Body of pancreas (tissue), 4 donors: Measurements from ENCODE around the gene POM121L2. TPM values are rescaled to one million over a fixed set of nuclear protein-coding genes. Genes with fewer than 3 reads are reported as not detected.

ENCODE experiments used
- ATAC-seq: fragments of 150-250 bp; one replicate; pipeline ENCODE4 v1.9.1; 2016
- DNase-seq, 4 donors: peaks; one replicate each; pipeline ENCODE4 v3.0.0-alpha.2; 2019
- H3K27ac ChIP-seq, 4 donors: fragments of 200-600 bp; sonication (generic); 1 replicate in 3 of 4; 2 replicates in 1 of 4; pipeline versions ENCODE4 v1.5.1 to v1.6.1; 2016 to 2019; ENCODE audit warnings: mild to moderate bottlenecking in 1 of 4, mixed read lengths in 1 of 4, moderate library complexity in 1 of 4
- H3K27me3 ChIP-seq, 2 donors: fragments of 200-600 bp; sonication (generic); one replicate each; pipeline ENCODE4 v1.6.0; 2016; ENCODE audit warnings: mild to moderate bottlenecking in 1 of 2
- H3K36me3 ChIP-seq, 2 donors: fragments of 200-600 bp; sonication (generic); replicated peaks in 1 of 2; 2 replicates each; pipeline ENCODE4 v1.5.1; 2016; ENCODE audit warnings: low read depth in 2 of 2; ENCODE audit not compliant: insufficient read depth in 1 of 2
- H3K4me1 ChIP-seq: fragments of 200-600 bp; sonication (generic); one replicate; pipeline ENCODE4 v1.6.0; 2016
- H3K4me3 ChIP-seq, 2 donors: fragments of 200-600 bp; sonication (generic); 1 replicate in 1 of 2; 2 replicates in 1 of 2; pipeline ENCODE4 v1.5.1; 2016 to 2019
- H3K9me3 ChIP-seq, 3 donors: fragments of 200-600 bp; sonication (generic); 1 replicate in 2 of 3; 2 replicates in 1 of 3; pipeline ENCODE4 v1.5.1; 2016
- POLR2A ChIP-seq, 3 donors: fragments of 450-650 bp; IDR thresholded peaks; one replicate each; pipeline ENCODE4 v1.6.1; 2016; ENCODE audit warnings: antibody characterized with exemption in 3 of 3, mild to moderate bottlenecking in 2 of 3
- WGBS, 2 donors: methylation state at CpG; one replicate each; pipeline ENCODE4 v1.1.5; 2017; 5-methylcytosine and 5-hydroxymethylcytosine counted together
- intact Hi-C: fragments of 100-400 bp; cut with DNase I; formaldehyde crosslinking; loops from one replicate; pipeline ENCODE4 v1.15.1; 2023
- total RNA-seq, 2 donors: library from RNA; depleted of rRNA; stranded (reverse); fragments of >200 nt; gene quantifications; one replicate each; pipeline ENCODE4 v1.1.0, GENCODE V29; 2016
- TF ChIP-seq, protein P1 (sequence below), 7 experiments: fragments of 450-650 bp in 4 of 7; fragments of 200-600 bp in 3 of 7; sonication (generic) in 3 of 7; IDR thresholded peaks; one replicate each; pipeline ENCODE4 v1.5.1; 2016 to 2019; ENCODE audit warnings: antibody characterized with exemption in 7 of 7

The POM121L2 gene
- total RNA-seq, 2 donors from 2014 or later = not detected

DNA sequence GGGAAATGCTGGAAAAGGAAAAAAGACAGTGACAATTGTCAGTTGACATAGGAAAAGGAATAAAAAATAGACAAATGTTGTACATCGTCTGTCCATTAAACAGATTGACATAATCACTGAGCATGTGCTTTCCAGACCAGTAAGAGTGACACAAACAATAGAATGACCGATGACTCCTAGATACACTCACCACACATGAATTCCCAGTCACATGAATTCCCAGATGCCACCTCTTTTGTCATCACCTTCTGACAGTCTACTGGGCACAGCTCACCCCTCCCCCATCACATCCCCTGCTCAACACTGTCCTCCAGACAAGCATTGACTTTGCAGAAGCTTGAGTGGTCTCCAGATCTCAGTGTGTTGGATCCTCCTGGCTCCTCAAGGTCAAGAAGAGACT, 25.9 kb downstream of the POM121L2 start:
- no peak for ATAC-seq
- intact Hi-C loops = no loop called here

DNA sequence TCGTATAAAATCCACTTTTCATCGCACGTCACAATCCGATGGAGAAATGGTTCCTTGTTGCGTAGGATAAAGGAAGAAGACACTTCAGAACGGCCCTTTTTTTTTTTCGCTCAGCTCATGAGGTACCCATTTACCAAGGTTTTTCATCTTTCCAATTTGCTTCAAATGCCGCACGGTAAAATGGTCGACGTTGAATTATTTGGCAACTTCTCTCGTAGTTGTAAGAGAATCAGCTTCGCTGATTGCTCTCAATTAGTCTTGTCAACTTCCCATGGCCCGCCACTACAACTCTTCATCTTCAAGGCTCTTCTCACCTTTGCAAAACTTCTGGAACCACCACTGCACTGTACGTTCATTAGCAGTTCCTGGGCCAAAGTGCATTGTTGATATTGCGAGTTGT, 28.8 kb downstream of the POM121L2 start:
- no peaks in the 10 kb centered on the region for H3K4me1 ChIP-seq
- H3K4me3 ChIP-seq = no peak overlapping the region
- ATAC-seq (no peak), DNase-seq (no peak)
- intact Hi-C loops = no loop called here
- TF ChIP-seq, protein P1, sequence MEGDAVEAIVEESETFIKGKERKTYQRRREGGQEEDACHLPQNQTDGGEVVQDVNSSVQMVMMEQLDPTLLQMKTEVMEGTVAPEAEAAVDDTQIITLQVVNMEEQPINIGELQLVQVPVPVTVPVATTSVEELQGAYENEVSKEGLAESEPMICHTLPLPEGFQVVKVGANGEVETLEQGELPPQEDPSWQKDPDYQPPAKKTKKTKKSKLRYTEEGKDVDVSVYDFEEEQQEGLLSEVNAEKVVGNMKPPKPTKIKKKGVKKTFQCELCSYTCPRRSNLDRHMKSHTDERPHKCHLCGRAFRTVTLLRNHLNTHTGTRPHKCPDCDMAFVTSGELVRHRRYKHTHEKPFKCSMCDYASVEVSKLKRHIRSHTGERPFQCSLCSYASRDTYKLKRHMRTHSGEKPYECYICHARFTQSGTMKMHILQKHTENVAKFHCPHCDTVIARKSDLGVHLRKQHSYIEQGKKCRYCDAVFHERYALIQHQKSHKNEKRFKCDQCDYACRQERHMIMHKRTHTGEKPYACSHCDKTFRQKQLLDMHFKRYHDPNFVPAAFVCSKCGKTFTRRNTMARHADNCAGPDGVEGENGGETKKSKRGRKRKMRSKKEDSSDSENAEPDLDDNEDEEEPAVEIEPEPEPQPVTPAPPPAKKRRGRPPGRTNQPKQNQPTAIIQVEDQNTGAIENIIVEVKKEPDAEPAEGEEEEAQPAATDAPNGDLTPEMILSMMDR (IDR thresholded peaks at IDR 0.05) = no peak
- TF ChIP-seq POLR2A (IDR thresholded peaks at IDR 0.05) = no peak
- WGBS, 2 donors = 9 to 20% methylated on average over 16 of the region's 16 CpGs
- H3K36me3 ChIP-seq = no peaks in the 10 kb centered on the region
- H3K27me3 ChIP-seq = peaks cover 0 to 21% of the 10 kb centered on the region in 2 donors
- peaks cover 0 to 15% (median 0%) of the 10 kb centered on the region in 3 donors for H3K9me3 ChIP-seq
- no peak overlapping the region for H3K27ac ChIP-seq

More for the DNA sequence above, 25.9 kb downstream of the POM121L2 start:
- WGBS, 2 donors = 71 to 86% methylated on average over 2 of the region's 2 CpGs
- no peak for DNase-seq
- Histone ChIP-seq H3K27ac (no peak overlapping the region), H3K27me3 (peaks cover 0 to 21% of the 10 kb centered on the region in 2 donors), H3K4me1 (no peaks in the 10 kb centered on the region), H3K9me3 (peaks cover 0 to 15% (median 0%) of the 10 kb centered on the region in 3 donors), H3K4me3 (no peak overlapping the region), H3K36me3 (no peaks in the 10 kb centered on the region)
- TF ChIP-seq, protein P1 (IDR thresholded peaks at IDR 0.05) = no peak
- TF ChIP-seq POLR2A (IDR thresholded peaks at IDR 0.05) = no peak

DNA sequence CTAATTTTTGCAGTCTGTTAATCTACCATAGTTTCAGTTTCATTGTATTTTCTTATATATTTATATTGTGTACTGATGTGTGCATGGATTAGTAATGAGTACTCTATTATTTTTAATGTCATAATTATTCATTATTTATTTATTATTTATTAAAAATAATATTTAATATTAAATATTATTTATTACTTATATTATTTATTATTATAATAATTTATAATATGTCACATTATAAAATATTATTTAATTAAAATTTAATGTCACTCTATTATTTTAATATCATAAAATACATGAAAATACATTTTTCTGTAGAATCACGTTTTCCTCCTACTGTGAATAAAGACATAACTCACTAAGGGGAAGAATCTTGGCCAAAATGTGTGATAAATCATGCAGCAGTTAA, 30.5 kb downstream of the POM121L2 start:
- ATAC-seq = no peak
- H3K27me3 ChIP-seq = peaks cover 0 to 12% of the 10 kb centered on the region in 2 donors
- no peak for DNase-seq
- 19 to 30% methylated on average over 1 of the region's 1 CpG for WGBS, 2 donors
- H3K27ac ChIP-seq = no peak overlapping the region
- intact Hi-C loops = no loop called here
- H3K36me3 ChIP-seq = no peaks in the 10 kb centered on the region
- no peak overlapping the region for H3K4me3 ChIP-seq
- TF ChIP-seq, protein P1 (IDR thresholded peaks at IDR 0.05) = no peak
- no peak for TF ChIP-seq POLR2A (IDR thresholded peaks at IDR 0.05)
- no peaks in the 10 kb centered on the region for H3K4me1 ChIP-seq
- peaks cover 0 to 15% (median 0%) of the 10 kb centered on the region in 3 donors for H3K9me3 ChIP-seq

DNA sequence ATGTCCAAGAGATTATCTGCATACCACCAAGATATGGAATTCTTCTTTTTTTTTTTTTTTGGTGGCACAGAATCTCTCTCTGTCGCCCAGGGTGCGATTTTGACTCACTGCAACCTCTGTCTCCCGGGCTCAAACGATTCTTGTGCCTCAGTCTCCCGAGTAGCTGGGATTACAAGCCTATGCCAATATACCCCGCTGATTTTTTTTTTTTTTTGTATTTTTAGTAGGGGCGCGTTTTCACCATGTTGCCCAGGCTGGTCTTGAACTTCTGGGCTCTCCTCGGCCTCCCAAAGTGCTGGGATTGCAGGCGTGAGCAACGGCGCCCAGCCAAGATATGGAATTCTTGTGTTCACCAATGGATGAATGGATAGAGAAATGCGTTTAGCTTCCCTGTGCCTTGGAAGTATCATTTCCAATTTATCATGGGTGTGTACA, 31.0 kb downstream of the POM121L2 start:
- WGBS, 2 donors = 8 to 9% methylated on average over 13 of the region's 13 CpGs
- intact Hi-C loops = no loop called here
- H3K27me3 ChIP-seq = peaks cover 0 to 12% of the 10 kb centered on the region in 2 donors
- H3K4me3 ChIP-seq = no peak overlapping the region
- TF ChIP-seq POLR2A (IDR thresholded peaks at IDR 0.05) = no peak
- TF ChIP-seq, protein P1 (IDR thresholded peaks at IDR 0.05) = no peak
- H3K4me1 ChIP-seq = no peaks in the 10 kb centered on the region
- no peak for ATAC-seq
- no peak for DNase-seq
- H3K9me3 ChIP-seq = peaks cover 0 to 15% (median 0%) of the 10 kb centered on the region in 3 donors
- H3K36me3 ChIP-seq = no peaks in the 10 kb centered on the region
- no peak overlapping the region for H3K27ac ChIP-seq

DNA sequence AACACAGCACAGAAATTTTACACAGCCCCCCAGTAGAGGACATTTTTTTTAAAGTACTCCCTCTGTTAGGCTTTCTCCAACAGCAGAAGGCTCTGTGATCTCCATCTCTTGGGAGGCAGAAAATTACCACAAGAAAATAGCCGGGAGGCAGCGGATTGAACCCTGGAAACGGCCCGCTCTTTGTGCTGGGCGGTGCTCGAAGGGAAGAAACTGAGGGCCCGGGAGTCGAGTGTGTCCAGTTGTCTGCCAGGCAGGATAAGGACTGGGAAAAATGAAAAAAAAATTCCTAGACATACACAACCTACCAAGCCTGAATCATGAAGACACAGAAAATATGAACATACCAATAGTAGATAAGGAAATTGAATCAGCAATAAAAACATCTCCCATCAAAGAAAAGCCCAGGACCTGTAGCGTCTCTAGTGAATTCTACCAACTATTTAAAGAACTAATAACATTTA, 31.5 kb downstream of the POM121L2 start:
- DNase-seq = no peak
- no peak for ATAC-seq
- intact Hi-C loops = no loop called here
- Histone ChIP-seq H3K4me1 (no peaks in the 10 kb centered on the region), H3K27ac (no peak overlapping the region), H3K27me3 (peaks cover 0 to 15% of the 10 kb centered on the region in 2 donors), H3K36me3 (no peaks in the 10 kb centered on the region), H3K4me3 (no peak overlapping the region), H3K9me3 (peaks cover 0 to 15% (median 0%) of the 10 kb centered on the region in 3 donors)
- TF ChIP-seq POLR2A (IDR thresholded peaks at IDR 0.05) = no peak
- TF ChIP-seq, protein P1 (IDR thresholded peaks at IDR 0.05) = no peak
- WGBS, 2 donors = 8 to 12% methylated on average over 9 of the region's 9 CpGs
